ENCODE data around the gene PHF3. TPM values are rescaled to one million over a fixed set of nuclear protein-coding genes. Genes with fewer than 3 reads are reported as not detected.

PHF3 gene
- total RNA-seq, 4 donors from 2014 or later: 60.0 to 98.1 (median 79.8) TPM

DNA sequence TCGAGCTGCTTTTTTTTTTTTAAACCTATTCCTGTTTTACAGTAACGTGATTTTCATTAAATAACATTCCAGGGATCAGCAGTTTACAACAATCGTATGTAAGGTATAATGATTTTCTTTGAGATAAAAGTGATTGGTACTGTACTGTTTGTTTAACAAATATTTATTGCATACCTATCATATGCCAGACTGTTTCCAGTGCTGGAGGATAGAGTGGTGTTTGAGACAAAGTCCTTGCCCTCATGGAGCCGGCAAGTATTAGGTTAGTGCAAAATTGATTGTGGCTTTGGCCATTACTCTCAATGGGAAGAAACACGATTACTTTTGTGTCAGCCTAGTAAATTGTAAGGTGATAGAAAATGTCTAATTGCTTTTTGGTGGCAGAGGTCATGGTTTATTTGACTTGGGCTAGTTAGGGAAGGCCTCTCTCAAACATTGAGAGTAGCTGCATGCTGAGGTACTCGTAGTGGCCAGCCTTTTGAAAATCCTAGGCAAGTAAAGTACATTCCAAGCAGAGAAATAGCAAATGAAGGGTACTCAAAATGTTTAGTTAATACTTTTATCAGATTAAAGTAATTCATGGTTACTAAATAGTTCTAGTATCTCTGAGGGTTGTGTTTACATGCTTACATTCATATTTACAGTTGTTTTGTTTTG lies 35.6 kb downstream of the PHF3 start:
- WGBS, 2 donors (ENCODE audit: low coverage in 1 of 2): 54 to 62% methylated on average over 6 of the region's 6 CpGs
- Histone ChIP-seq H3K4me1 (peaks cover 2 to 54% (median 3%) of the 10 kb centered on the region in 3 donors), H3K27ac (no peak overlapping the region), H3K27me3 (no peaks in the 10 kb centered on the region), H3K36me3 (peaks cover 0 to 3% of the 10 kb centered on the region in 2 donors), H3K9me3 (no peaks in the 10 kb centered on the region), H3K4me3 (no peak overlapping the region)
- ATAC-seq: no peak
- TF ChIP-seq, protein P1, sequence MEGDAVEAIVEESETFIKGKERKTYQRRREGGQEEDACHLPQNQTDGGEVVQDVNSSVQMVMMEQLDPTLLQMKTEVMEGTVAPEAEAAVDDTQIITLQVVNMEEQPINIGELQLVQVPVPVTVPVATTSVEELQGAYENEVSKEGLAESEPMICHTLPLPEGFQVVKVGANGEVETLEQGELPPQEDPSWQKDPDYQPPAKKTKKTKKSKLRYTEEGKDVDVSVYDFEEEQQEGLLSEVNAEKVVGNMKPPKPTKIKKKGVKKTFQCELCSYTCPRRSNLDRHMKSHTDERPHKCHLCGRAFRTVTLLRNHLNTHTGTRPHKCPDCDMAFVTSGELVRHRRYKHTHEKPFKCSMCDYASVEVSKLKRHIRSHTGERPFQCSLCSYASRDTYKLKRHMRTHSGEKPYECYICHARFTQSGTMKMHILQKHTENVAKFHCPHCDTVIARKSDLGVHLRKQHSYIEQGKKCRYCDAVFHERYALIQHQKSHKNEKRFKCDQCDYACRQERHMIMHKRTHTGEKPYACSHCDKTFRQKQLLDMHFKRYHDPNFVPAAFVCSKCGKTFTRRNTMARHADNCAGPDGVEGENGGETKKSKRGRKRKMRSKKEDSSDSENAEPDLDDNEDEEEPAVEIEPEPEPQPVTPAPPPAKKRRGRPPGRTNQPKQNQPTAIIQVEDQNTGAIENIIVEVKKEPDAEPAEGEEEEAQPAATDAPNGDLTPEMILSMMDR (IDR thresholded peaks at IDR 0.05): no peak
- TF ChIP-seq POLR2AphosphoS5 (IDR thresholded peaks at IDR 0.05) (no peak), POLR2A (IDR thresholded peaks at IDR 0.05) (no peak), EP300 (IDR thresholded peaks at IDR 0.05) (no peak)

DNA sequence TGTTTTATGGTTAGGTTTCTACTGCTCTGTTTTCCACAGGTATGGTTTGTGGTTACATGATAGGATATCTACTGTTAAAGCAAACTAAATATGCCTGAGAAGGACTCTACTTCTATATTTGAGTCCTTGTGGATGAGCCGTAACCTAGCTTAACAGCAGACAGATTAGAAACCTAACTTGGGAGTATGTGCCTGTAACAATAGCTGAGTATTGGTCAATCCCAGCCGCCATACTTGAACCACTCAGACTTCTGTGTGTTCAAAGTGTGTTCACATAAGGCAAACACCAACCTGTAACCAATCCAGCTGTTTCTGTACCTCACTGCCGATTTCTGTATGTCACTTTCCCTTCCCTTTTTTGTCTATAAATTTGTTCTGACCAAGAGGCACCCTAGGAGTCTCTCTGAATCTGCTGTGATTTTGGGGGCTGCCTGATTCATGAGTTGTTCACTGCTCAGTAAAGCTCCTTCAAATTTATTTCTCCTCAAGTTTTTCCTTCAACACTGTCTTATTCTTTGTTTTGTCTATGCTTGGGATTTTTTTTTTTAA lies 37.1 kb downstream of the PHF3 start:
- Histone ChIP-seq H3K27me3 (no peaks in the 10 kb centered on the region), H3K27ac (no peak overlapping the region), H3K9me3 (no peaks in the 10 kb centered on the region), H3K36me3 (peaks cover 0 to 3% of the 10 kb centered on the region in 2 donors), H3K4me3 (no peak overlapping the region), H3K4me1 (peaks cover 8 to 68% (median 9%) of the 10 kb centered on the region in 3 donors)
- 90 to 97% methylated on average over 2 to 3 of the region's 3 CpGs for WGBS, 2 donors (ENCODE audit: low coverage in 1 of 2)
- no peak for TF ChIP-seq EP300 (IDR thresholded peaks at IDR 0.05)
- TF ChIP-seq, protein P1 (IDR thresholded peaks at IDR 0.05): no peak
- TF ChIP-seq POLR2AphosphoS5 (IDR thresholded peaks at IDR 0.05): no peak
- TF ChIP-seq POLR2A (IDR thresholded peaks at IDR 0.05): no peak
- no peak for ATAC-seq

DNA sequence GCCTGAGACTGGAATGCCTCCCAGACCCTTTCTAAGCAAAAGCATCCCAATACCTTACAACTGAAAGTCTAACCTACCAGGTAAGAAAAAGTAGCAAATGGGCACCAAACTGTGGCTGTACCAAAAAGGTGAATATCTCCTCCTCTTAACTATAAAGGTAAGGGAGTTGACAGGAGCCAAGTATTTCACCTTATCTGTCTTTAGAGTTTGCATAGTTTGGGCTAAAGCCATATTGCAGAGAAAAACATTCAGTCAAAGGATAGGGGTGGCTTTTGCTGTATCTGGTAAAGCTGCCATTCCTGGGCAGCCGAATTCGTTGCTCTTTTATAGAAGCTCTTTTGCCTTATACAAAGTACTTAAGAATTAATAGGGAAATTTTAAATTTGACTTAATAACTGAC lies 38.1 kb downstream of the PHF3 start:
- H3K4me1 ChIP-seq: peaks cover 8 to 61% (median 9%) of the 10 kb centered on the region in 3 donors

DNA sequence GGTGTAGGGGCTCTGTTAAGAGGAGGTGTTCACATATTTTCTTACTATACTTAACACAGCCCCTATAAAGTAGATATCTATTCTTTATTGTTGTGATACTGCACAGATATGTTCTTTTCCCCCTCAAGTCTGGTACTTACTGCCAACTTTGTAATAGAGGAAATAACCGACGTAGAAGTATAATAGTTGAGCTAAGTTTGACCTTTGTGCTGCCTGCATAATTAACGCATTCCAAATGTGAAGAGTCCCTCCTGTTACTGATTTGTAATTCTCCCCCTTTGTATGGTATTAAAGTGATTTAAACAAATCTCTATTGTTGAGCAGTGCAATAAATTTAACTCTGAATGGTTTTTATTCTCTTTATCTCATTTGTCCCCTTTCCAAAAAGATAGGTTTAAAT lies 39.0 kb downstream of the PHF3 start:
- Histone ChIP-seq H3K9me3 (no peaks in the 10 kb centered on the region), H3K4me3 (no peak overlapping the region), H3K36me3 (peaks cover 0 to 3% of the 10 kb centered on the region in 2 donors), H3K27me3 (no peaks in the 10 kb centered on the region), H3K4me1 (peaks cover 8 to 57% (median 9%) of the 10 kb centered on the region in 3 donors), H3K27ac (no peak overlapping the region)
- no peak for ATAC-seq
- 33 to 42% methylated on average over 2 to 3 of the region's 3 CpGs for WGBS, 2 donors (ENCODE audit: low coverage in 1 of 2)
- TF ChIP-seq, protein P1 (IDR thresholded peaks at IDR 0.05): no peak
- no peak for TF ChIP-seq EP300 (IDR thresholded peaks at IDR 0.05)
- no peak for TF ChIP-seq POLR2AphosphoS5 (IDR thresholded peaks at IDR 0.05)
- no peak for TF ChIP-seq POLR2A (IDR thresholded peaks at IDR 0.05)

More for the DNA sequence above, 38.1 kb downstream of the PHF3 start:
- Histone ChIP-seq H3K4me3 (no peak overlapping the region), H3K9me3 (no peaks in the 10 kb centered on the region), H3K36me3 (peaks cover 0 to 3% of the 10 kb centered on the region in 2 donors), H3K27me3 (no peaks in the 10 kb centered on the region), H3K27ac (no peak overlapping the region)
- 85 to 94% methylated on average over 2 of the region's 2 CpGs for WGBS, 2 donors (ENCODE audit: low coverage in 1 of 2)
- TF ChIP-seq EP300 (IDR thresholded peaks at IDR 0.05) (no peak), POLR2AphosphoS5 (IDR thresholded peaks at IDR 0.05) (no peak), POLR2A (IDR thresholded peaks at IDR 0.05) (no peak)
- TF ChIP-seq, protein P1 (IDR thresholded peaks at IDR 0.05): no peak
- ATAC-seq: no peak

DNA sequence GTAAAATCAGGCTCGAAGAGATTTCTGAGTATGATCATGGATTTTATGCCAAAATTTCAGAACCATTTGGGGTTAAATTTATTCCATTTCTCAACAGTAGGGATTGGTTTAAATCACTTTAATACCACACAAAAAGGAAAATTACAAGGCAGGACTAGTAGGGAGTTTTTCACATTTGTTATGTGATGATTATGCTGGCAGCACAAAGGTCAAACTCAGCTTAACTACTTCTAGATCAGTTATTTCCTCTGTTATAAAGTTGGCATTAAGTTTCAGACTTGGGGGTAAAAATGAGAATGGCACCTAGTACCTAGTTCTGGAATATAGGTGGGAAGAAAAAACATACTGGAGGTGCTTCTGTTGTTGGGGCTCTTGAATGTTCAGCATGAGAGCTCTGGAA lies 39.5 kb downstream of the PHF3 start:
- TF ChIP-seq POLR2A (IDR thresholded peaks at IDR 0.05) (no peak), EP300 (IDR thresholded peaks at IDR 0.05) (no peak), POLR2AphosphoS5 (IDR thresholded peaks at IDR 0.05) (no peak)
- TF ChIP-seq, protein P1 (IDR thresholded peaks at IDR 0.05): no peak
- Histone ChIP-seq H3K27ac (no peak overlapping the region), H3K36me3 (peaks cover 0 to 6% of the 10 kb centered on the region in 2 donors), H3K9me3 (no peaks in the 10 kb centered on the region), H3K4me3 (no peak overlapping the region), H3K27me3 (no peaks in the 10 kb centered on the region), H3K4me1 (peaks cover 8 to 52% (median 9%) of the 10 kb centered on the region in 3 donors)
- WGBS, 2 donors (ENCODE audit: low coverage in 1 of 2): 63 to 85% methylated on average over 1 of the region's 1 CpG
- ATAC-seq: no peak

Data from gastroesophageal sphincter (tissue), 4 donors.